Activated naive CD8-positive, alpha-beta T cell treated with anti-CD3 and anti-CD28 coated beads, Interleukin-2, amount 50 U/mL, for 24 hours (primary cell): ENCODE measurements around the gene TAS2R4.
A peak's percentile ranks its signal among the peaks of the same experiment; 100 is the strongest.
"Not testable (repeated sequence)": the region's sequence is repeated elsewhere in the genome, so short reads cannot be mapped to it uniquely, and the experiment has no call there.

Source experiments
- ATAC-seq: fragments of 150-1000 bp; cut with Tn5 transposase; one replicate; pipeline ENCODE4 v1.10.0; 2021
- DNase-seq: peaks from one replicate; pipeline ENCODE4 v3.0.0; 2021
- H3K27ac Mint-ChIP-seq: one replicate; pipeline ENCODE4 v1.8.0; 2021; ENCODE audit warnings: mild to moderate bottlenecking, mixed read lengths
- H3K27me3 Mint-ChIP-seq: one replicate; pipeline ENCODE4 v1.8.0; 2021; ENCODE audit warnings: mixed read lengths
- H3K36me3 Mint-ChIP-seq: one replicate; pipeline ENCODE4 v1.8.0; 2021; ENCODE audit warnings: low read depth, mixed read lengths
- H3K4me1 Mint-ChIP-seq: one replicate; pipeline ENCODE4 v1.8.0; 2021; ENCODE audit warnings: mixed read lengths
- H3K4me3 Mint-ChIP-seq: one replicate; pipeline ENCODE4 v1.8.0; 2021; ENCODE audit warnings: mild to moderate bottlenecking, moderate library complexity, mixed read lengths
- H3K9me3 Mint-ChIP-seq: one replicate; pipeline ENCODE4 v1.8.0; 2021; ENCODE audit warnings: mixed read lengths

TAS2R4 gene, protein sequence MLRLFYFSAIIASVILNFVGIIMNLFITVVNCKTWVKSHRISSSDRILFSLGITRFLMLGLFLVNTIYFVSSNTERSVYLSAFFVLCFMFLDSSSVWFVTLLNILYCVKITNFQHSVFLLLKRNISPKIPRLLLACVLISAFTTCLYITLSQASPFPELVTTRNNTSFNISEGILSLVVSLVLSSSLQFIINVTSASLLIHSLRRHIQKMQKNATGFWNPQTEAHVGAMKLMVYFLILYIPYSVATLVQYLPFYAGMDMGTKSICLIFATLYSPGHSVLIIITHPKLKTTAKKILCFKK

DNA sequence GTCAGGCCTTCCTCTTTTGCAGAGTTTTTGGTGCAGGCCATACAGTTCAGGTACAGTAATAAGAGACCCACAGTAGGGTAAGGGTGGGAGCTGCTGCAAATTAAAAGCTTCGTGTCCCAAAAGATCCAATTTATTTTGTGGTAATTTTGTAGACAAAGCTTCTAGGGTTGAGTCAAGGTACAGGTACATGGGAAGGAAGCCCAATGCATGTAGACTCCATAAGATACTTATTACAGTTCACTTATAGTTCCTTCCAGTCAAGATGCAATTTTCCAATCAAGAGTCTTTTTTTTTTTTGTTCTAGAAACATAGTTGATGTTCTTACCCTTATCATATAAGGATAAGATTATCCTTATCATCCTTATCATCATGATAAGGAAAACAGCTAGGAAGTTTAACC, at the start of gene TAS2R4:
TSS of gene TAS2R4 (plus strand) at position 301 of the 400 bp plus-strand sequence. CDS start 1,815 bp downstream, outside the sequence.
- ATAC-seq (no peak), DNase-seq (no peak)
- Mint-ChIP-seq H3K9me3 (no peaks in the 10 kb centered on the region), H3K4me3 (no peak within 1 kb of the TSS), H3K36me3 (peaks cover 44% of the 10 kb centered on the region), H3K27me3 (no peaks in the 10 kb centered on the region), H3K27ac (no peak within 1 kb of the TSS), H3K4me1 (no peaks in the 10 kb centered on the region)

DNA sequence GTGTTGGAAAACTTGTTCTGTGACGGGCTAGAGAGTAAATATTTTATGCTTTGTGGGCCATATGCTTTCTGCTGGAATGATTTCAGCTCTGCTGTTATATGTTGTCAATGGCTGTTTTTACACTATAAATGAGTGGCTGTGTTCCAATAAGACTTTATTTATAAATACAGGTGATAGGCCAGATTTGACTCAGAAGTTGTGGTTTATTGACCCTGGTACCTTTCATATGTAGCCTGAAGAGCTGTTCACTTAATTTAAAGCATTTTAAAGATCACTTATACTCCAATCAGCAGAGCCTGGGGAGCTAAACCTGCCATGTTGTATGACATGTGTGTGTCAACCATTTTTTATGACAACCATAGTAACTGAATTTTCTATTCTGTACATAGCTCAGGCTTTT, 47.5 kb upstream of the TAS2R4 start:
- ATAC-seq (no peak), DNase-seq (no peak)
- Mint-ChIP-seq H3K36me3 (no peaks in the 10 kb centered on the region), H3K4me3 (no peak overlapping the region), H3K9me3 (no peaks in the 10 kb centered on the region), H3K27ac (no peak overlapping the region), H3K4me1 (no peaks in the 10 kb centered on the region), H3K27me3 (no peaks in the 10 kb centered on the region)

DNA sequence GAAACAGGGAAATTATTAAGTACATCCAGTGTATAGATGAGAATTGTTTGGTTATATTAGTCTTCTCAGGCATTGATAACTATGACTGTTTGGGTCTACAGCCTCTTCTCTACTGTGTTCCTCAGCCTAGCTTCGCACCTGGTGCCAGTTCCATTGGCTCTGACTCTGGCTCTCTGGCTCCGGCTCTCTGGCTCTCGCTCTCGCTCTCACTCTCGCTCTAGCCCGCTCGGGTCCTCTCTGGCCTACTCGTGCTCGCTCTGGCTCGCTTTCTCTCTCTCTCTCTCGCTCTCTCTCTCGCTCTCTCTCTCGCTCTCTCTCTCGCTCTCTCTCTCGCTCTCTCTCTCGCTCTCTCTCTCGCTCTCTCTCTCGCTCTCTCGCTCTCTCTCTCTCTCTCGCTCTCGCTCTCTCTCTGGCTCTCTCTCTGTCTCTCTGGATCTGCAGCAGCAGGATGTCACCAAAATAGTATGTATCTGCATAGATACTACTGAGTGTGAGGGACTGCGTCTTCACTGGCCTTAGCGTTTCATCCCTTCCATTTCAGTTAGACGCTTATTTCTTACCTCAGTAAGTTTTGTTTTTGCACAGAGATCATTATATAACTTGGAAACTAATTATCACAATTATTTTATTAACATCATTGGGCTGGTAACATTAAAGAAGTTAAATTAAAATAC, 44.9 kb upstream of the TAS2R4 start:
- Mint-ChIP-seq H3K27me3 (no peaks in the 10 kb centered on the region), H3K4me1 (peaks cover under 1% of the 10 kb centered on the region), H3K9me3 (no peaks in the 10 kb centered on the region), H3K27ac (no peak overlapping the region), H3K4me3 (no peak overlapping the region), H3K36me3 (no peaks in the 10 kb centered on the region)
- no peak for DNase-seq
- no peak for ATAC-seq

DNA sequence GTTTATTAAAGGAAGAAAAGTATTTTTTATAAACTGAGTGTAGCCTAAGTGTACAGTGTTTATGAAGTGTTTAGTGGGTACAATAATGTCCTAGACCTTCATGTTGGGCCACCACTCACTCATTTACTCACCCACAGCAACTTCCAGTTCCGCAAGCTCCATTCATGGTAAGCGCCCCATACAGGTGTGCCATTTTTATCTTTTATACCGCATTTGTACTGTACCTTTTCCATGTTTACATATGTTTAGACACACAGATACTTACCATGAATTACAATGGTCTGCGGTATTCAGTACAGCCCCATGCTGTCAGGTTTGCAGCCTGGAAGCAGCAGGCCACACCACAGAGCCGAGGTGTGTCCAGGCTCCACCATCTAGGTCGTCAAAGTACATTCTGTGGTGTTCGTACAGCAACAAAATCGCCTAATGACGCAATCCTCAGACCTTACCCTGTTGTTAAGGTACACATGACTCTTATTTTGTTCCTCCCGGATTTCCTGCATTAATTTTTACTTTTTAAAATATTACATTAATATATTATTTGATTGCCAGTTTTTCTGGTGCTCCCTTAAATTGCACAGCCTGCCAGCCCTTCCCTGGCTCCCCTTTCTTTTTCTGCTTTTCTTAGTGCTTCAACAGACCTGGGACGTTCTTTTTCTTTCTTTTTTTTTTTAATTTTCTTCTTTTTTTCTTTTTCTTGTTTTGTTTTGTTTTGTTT, 39.2 kb upstream of the TAS2R4 start:
- no peak for ATAC-seq
- Mint-ChIP-seq H3K36me3 (peaks cover 36% of the 10 kb centered on the region), H3K27me3 (no peaks in the 10 kb centered on the region), H3K27ac (peak overlapping the region; percentile 97), H3K4me1 (peaks cover 48% of the 10 kb centered on the region), H3K4me3 (peak overlapping the region; percentile 99), H3K9me3 (no peaks in the 10 kb centered on the region)
- peak; percentile 10 for DNase-seq

DNA sequence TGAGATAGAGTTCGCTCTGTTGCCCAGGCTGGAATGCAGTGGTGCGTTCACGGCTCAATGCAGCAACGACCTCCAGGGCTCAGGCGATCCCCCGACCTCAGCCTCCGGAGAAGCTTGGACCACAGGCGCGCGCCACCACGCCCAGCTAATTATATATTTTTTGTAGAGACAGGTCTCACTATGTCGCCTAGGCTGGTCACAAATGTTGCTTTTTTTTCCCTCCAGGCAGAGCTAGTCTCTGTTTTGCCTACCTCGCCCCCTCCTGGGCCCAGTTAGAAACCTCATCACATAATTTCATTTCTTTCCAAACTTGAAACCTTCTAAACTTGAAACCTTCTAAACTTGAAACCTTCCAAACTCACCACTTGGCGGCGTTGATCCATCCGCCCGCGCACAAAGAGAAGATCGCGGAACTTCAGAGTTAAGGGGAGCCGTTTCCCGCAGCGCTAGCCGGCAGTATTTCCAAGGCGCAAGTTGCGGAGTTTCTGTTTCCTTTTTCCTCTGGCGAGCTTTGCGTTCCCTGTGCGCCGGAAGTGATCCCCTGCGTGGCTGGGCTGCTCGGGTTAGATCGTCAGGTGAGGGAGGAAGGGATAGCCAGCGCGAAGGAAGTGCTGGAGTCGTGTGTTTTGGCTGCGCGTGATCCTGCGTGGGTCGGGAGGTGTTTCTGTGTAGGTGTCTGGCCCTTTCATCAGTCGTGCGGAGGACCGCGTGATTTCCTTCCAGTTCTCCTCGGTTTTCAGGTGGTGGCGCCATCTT, 38.5 kb upstream of the TAS2R4 start, which contains the start of gene SSBP1:
TSS of gene SSBP1 (plus strand) at position 523 of the 756 bp plus-strand sequence. CDS start 809 bp downstream, outside the sequence.
- Mint-ChIP-seq H3K4me3 (peak within 1 kb of the TSS; percentile 99), H3K27me3 (no peaks in the 10 kb centered on the region), H3K9me3 (no peaks in the 10 kb centered on the region), H3K36me3 (peaks cover 40% of the 10 kb centered on the region), H3K27ac (peak within 1 kb of the TSS; percentile 97), H3K4me1 (peaks cover 51% of the 10 kb centered on the region)
- DNase-seq (peak; percentile 89), ATAC-seq (peak; percentile 90)

DNA sequence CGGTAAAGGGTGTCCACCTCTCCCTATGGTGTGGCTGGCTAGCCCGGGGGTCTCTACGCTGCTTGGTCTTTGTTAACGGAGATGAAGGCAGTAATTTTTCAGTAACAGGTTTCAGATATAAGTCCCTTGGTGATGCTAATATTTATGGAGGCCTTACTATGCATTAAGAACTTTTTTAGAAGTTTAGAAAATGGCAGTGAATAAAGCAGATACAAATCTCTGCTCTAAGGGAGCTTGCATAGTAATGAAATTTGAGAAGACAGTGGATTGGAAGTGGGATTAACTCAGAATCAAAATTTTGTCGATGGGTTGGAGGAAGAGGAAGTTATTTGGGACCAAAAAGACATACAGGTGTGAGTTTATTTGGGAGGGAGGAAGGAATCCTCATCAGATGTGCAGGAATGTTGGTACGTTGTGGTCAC, 37.9 kb upstream of the TAS2R4 start:
- Mint-ChIP-seq H3K27me3 (no peaks in the 10 kb centered on the region), H3K27ac (peak overlapping the region; percentile 97), H3K9me3 (no peaks in the 10 kb centered on the region), H3K36me3 (peaks cover 46% of the 10 kb centered on the region), H3K4me3 (peak overlapping the region; percentile 99), H3K4me1 (peaks cover 51% of the 10 kb centered on the region)
- DNase-seq (no peak), ATAC-seq (no peak)

DNA sequence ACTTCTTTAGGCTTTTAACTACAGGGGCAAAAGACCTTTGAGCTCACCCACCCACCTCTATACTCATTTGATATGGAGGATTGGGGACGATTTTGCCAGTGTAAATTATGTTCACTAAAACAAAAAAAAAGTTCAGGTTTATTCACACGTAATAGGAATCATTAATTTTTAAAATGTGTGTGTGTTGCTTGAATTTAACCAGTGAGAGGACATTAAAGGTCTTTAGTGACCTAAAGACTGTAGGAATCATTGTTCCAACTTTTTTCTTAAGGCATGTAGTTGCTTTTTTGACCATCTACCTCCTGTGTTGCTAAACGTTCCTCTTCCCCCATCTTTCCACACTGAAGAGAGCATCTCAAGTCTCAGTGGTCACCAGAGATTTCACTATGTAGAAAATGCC, 37.2 kb upstream of the TAS2R4 start:
- peak overlapping the region; percentile 97 for H3K27ac Mint-ChIP-seq
- H3K9me3 Mint-ChIP-seq: no peaks in the 10 kb centered on the region
- DNase-seq (no peak), ATAC-seq (no peak)
- no peaks in the 10 kb centered on the region for H3K27me3 Mint-ChIP-seq
- H3K36me3 Mint-ChIP-seq: peaks cover 52% of the 10 kb centered on the region
- H3K4me3 Mint-ChIP-seq: peak overlapping the region; percentile 99
- H3K4me1 Mint-ChIP-seq: peaks cover 55% of the 10 kb centered on the region

DNA sequence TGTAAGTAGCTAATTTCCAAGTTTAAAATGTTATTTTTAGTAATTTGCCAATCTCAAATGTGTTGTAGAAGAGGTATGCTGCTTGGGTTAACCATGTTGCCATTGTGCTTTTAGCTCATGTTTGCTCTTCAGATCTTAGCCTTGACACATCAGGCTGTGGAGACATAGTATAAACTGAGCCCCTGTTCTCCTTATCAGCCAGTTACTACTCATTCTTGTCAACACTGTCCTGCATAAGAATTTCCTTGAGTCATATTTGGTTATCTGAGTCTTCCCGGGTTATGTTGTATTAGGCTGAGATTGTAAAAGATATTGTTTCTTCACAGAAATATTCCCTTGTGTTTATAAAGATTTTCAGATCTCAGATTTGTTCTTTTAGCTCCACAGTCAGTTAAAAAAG, 34.2 kb upstream of the TAS2R4 start:
- Mint-ChIP-seq H3K27ac (no peak overlapping the region), H3K4me3 (no peak overlapping the region), H3K4me1 (peaks cover 51% of the 10 kb centered on the region), H3K36me3 (peaks cover 70% of the 10 kb centered on the region), H3K9me3 (no peaks in the 10 kb centered on the region), H3K27me3 (no peaks in the 10 kb centered on the region)
- DNase-seq (no peak), ATAC-seq (no peak)

DNA sequence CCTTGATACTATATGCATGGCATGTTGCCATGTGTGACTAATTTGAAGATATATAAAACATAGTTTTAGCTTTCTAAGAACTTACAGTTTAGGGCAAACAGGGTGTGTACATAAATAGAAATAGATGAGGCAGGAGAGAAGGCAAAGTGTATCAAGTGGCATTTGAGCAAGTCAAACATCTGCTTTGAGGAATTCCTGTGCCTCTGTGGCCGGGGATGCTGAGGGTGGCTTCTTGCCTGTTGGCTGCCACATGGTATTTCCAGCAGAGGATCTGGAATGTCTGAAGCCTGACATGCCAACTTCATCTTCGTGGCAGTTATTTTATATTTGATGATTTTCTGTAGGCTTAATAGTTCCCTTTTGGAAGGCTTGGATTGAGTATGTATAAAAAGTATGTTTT, 32.3 kb upstream of the TAS2R4 start:
- no peak overlapping the region for H3K4me3 Mint-ChIP-seq
- peaks cover 75% of the 10 kb centered on the region for H3K36me3 Mint-ChIP-seq

DNA sequence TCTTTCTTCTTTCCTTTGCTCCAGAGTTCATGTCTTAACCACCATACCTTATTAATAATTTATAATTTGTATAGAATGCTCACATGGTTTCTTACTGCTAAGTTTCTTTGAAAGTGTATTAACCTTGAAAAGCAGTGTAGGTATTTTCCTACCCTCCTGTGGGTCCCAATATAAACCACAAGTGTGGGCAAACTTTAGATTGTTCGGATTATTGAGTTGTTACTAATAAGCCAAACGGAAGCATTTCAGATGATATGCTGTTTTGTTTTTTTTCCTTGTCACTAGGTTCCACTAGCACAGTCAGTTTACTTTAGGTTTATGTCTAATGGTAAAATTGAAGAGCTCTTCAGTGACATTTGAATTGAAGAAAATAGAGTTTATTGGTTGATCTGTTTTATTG, 28.1 kb upstream of the TAS2R4 start:
- Mint-ChIP-seq H3K27me3 (no peaks in the 10 kb centered on the region), H3K9me3 (peaks cover 26% of the 10 kb centered on the region), H3K27ac (no peak overlapping the region), H3K4me3 (no peak overlapping the region), H3K4me1 (peaks cover 4% of the 10 kb centered on the region), H3K36me3 (peaks cover 79% of the 10 kb centered on the region)
- DNase-seq (no peak), ATAC-seq (no peak)

More for the DNA sequence above, 32.3 kb upstream of the TAS2R4 start:
- no peak for DNase-seq
- Mint-ChIP-seq H3K27me3 (no peaks in the 10 kb centered on the region), H3K27ac (no peak overlapping the region), H3K9me3 (no peaks in the 10 kb centered on the region), H3K4me1 (peaks cover 37% of the 10 kb centered on the region)
- ATAC-seq: no peak

DNA sequence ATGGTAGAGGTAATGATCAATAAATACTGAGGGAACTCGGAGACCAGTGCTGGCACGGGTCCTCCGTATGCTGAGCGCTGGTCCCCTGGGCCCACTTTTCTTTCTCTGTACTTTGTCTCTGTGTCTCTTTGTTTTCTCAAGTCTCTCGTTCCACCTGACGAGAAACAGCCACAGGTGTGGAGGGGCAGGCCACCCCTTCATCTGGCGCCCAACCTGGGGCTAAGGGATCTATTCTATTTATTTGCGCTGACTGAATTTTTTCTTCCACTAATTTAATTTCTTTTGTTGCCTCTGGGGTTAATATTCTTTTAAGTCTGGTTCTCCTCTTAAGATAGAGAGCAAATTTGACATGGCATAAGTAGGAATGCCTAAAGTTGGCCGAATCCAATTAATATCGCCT, 24.6 kb upstream of the TAS2R4 start:
- DNase-seq: peak; percentile 15
- not testable (repeated sequence) for H3K27ac Mint-ChIP-seq, H3K4me1 Mint-ChIP-seq, H3K27me3 Mint-ChIP-seq, ATAC-seq, H3K4me3 Mint-ChIP-seq
- peaks cover 81% of the 10 kb centered on the region for H3K36me3 Mint-ChIP-seq
- peaks cover 26% of the 10 kb centered on the region for H3K9me3 Mint-ChIP-seq

DNA sequence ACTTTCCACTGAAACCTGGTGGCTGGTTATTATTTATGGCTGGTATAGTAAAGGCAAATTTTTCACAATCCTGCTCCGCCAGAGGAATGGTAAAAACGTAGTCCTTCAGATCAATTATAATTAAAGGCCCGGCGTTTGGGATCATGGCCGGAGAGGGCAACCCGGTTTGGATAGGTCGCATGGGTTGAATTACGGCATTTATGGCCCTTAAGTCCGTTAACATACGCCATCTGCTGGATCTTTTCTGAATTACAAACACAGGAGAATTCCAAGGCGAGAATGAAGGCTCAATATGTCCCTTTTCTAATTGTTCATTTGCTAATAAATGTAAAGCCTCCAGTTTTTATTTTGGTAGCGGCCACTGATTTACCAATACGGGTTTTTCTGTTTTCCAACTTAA, 23.8 kb upstream of the TAS2R4 start:
- H3K9me3 Mint-ChIP-seq: peaks cover 26% of the 10 kb centered on the region
- no peaks in the 10 kb centered on the region for H3K4me1 Mint-ChIP-seq
- DNase-seq (no peak), ATAC-seq (no peak)
- H3K27me3 Mint-ChIP-seq: no peaks in the 10 kb centered on the region
- no peak overlapping the region for H3K4me3 Mint-ChIP-seq
- H3K36me3 Mint-ChIP-seq: peaks cover 85% of the 10 kb centered on the region
- H3K27ac Mint-ChIP-seq: no peak overlapping the region

DNA sequence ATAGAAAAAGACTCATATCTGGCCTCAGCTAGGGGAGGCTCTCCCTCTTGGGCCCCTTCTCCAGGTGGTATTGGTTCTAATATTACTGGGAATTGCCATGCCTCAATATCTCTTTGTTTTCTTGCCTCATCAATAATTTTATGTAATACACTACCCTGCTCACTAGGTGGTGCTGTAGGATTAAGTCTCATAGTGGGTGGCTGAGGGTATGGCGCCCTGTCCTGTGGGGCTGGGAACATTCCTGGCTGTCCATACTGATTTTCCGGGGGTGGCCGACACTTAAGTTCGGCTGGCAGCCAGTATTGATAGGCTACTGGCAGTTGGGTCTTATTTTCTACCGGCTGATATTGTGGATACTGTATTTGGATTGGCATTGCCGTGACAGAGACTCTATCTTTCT, 21.5 kb upstream of the TAS2R4 start:
- Mint-ChIP-seq H3K27me3 (no peaks in the 10 kb centered on the region), H3K9me3 (peaks cover 25% of the 10 kb centered on the region), H3K4me1 (no peaks in the 10 kb centered on the region), H3K4me3 (no peak overlapping the region), H3K36me3 (peaks cover 83% of the 10 kb centered on the region), H3K27ac (no peak overlapping the region)
- ATAC-seq: no peak
- DNase-seq: no peak

DNA sequence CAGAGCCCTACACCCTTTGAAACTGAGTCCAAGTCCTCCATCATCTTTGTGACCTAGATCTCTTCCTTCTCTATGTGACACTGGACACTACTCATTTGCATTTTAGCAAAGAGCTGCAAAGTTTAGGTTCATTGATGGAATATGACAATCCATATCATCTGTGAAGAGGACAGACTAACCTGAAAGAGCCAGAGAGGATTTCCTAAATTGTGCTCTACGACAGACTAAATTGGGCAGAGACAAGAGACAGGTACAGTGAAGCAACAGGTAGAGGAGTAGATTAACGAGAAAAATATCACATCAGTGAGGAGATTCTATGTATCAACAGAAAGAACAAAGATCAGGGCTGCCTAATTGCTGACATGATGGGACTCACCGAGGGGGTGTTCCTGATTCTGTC, 12.7 kb upstream of the TAS2R4 start, which contains the start of gene TAS2R3:
TSS of gene TAS2R3 (plus strand) at position 301 of the 400 bp plus-strand sequence. CDS start at position 363, 62 bp downstream.
- Mint-ChIP-seq H3K27ac (no peak within 1 kb of the TSS), H3K27me3 (no peaks in the 10 kb centered on the region), H3K9me3 (no peaks in the 10 kb centered on the region), H3K36me3 (peaks cover 64% of the 10 kb centered on the region), H3K4me3 (no peak within 1 kb of the TSS), H3K4me1 (no peaks in the 10 kb centered on the region)
- DNase-seq (no peak), ATAC-seq (no peak)
